ENCODE measurements around the gene FAM193A. TPM values are rescaled to one million over a fixed set of nuclear protein-coding genes. Genes with fewer than 3 reads are reported as not detected.

The FAM193A gene
- total RNA-seq, 2 experiments from 2014 or later, result 28.4 to 30.0 TPM

GRCh38 chr4:2689825-2690700 lies 153.6 kb downstream of the FAM193A start:
- peaks cover 98% of the 10 kb centered on the region for H3K36me3 Mint-ChIP-seq (ENCODE audit: low read depth)

GRCh38 chr4:2691313-2691712 lies 154.9 kb downstream of the FAM193A start:
- POLR2A ChIA-PET, result no interaction called here
- CTCF ChIA-PET, result interaction anchor here (0.6 kb wide), 2 partner anchors 14 to 17 kb away, joined by 4 read pairs; no protein-coding TSS in a partner anchor
- Mint-ChIP-seq H3K9me3 (no peaks in the 10 kb centered on the region), H3K4me3 (no peak overlapping the region), H3K36me3 (ENCODE audit: low read depth) (peaks cover 96% of the 10 kb centered on the region), H3K27me3 (no peaks in the 10 kb centered on the region), H3K4me1 (ENCODE audit: low read depth) (no peaks in the 10 kb centered on the region), H3K27ac (no peak overlapping the region)
- Histone ChIP-seq H3K27ac (ENCODE audit: low read depth in 1 of 2, low read length in 2 of 2) (no peak overlapping the region), H3K4me1 (ENCODE audit: insufficient read depth, low read length) (no peaks in the 10 kb centered on the region), H3K9me3 (ENCODE audit: control insufficient read depth in 1 of 2, insufficient read depth in 1 of 2, low read length in 2 of 2) (no peaks in the 10 kb centered on the region), H3K36me3 (ENCODE audit: insufficient read depth, low read length) (peaks cover 83% of the 10 kb centered on the region), H3K4me3 (ENCODE audit: low read length) (no peak overlapping the region), H3K27me3 (ENCODE audit: control insufficient read depth in 1 of 2, insufficient read depth in 2 of 2, low read length in 2 of 2) (no peaks in the 10 kb centered on the region)
- intact Hi-C loops (cut with DNase I, micrococcal nuclease), result no loop called here
- TF ChIP-seq CTCF (IDR thresholded peaks at IDR 0.05), result no peak
- DNase-seq (no peak), ATAC-seq (ENCODE audit: poor library complexity) (no peak)

More at GRCh38 chr4:2689825-2690700, 153.6 kb downstream of the FAM193A start:
- ChIA-PET CTCF (no interaction called here), POLR2A (no interaction called here)
- peaks cover 83% of the 10 kb centered on the region for H3K36me3 ChIP-seq (ENCODE audit: insufficient read depth, low read length)
- no peaks in the 10 kb centered on the region for H3K27me3 Mint-ChIP-seq
- H3K27me3 ChIP-seq (ENCODE audit: control insufficient read depth in 1 of 2, insufficient read depth in 2 of 2, low read length in 2 of 2), result no peaks in the 10 kb centered on the region
- ATAC-seq (ENCODE audit: poor library complexity) (no peak), DNase-seq (peak in 5 of 14 experiments; percentile 0 to 52 (median 8))
- H3K27ac ChIP-seq (ENCODE audit: low read depth in 1 of 2, low read length in 2 of 2), result no peak overlapping the region
- no peaks in the 10 kb centered on the region for H3K4me1 Mint-ChIP-seq (ENCODE audit: low read depth)
- no peak for TF ChIP-seq CTCF (IDR thresholded peaks at IDR 0.05)
- no peaks in the 10 kb centered on the region for H3K9me3 Mint-ChIP-seq
- peak overlapping the region; percentile 64 for H3K27ac Mint-ChIP-seq
- intact Hi-C loops (cut with DNase I, micrococcal nuclease), result no loop called here
- H3K9me3 ChIP-seq (ENCODE audit: control insufficient read depth in 1 of 2, insufficient read depth in 1 of 2, low read length in 2 of 2), result no peaks in the 10 kb centered on the region
- H3K4me3 Mint-ChIP-seq, result no peak overlapping the region
- H3K4me3 ChIP-seq (ENCODE audit: low read length), result no peak overlapping the region
- H3K4me1 ChIP-seq (ENCODE audit: insufficient read depth, low read length), result no peaks in the 10 kb centered on the region

DNA sequence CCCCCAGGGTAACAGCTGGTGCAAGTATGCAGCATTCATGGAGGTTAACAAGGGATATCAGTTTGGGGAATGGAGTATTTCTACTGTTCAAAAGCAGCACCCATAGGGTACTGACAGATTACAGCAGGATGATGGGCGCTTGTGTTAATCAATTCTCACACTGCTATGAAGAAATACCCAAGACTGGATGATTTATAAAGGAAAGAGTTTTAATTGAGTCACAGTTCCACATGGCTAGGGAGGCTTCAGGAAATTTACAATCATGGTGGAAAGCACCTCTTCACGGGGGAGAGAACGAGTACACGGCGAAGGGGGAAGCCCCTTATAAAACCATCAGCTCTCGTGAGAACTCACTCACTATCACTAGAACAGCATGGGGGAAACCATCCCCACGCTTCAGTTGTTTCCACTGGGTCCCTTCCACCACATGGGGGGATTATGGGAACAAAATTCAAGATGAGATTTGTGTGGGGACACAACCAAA lies 155.5 kb downstream of the FAM193A start:
- ChIA-PET POLR2A (no interaction called here), CTCF (interaction anchor here (0.6 kb wide), 1 partner anchor 14 kb away, joined by 4 read pairs; no protein-coding TSS in a partner anchor)
- Histone ChIP-seq H3K4me1 (ENCODE audit: insufficient read depth, low read length) (no peaks in the 10 kb centered on the region), H3K27me3 (ENCODE audit: control insufficient read depth in 1 of 2, insufficient read depth in 2 of 2, low read length in 2 of 2) (no peaks in the 10 kb centered on the region), H3K4me3 (ENCODE audit: low read length) (no peak overlapping the region), H3K27ac (ENCODE audit: low read depth in 1 of 2, low read length in 2 of 2) (no peak overlapping the region), H3K9me3 (ENCODE audit: control insufficient read depth in 1 of 2, insufficient read depth in 1 of 2, low read length in 2 of 2) (no peaks in the 10 kb centered on the region), H3K36me3 (ENCODE audit: insufficient read depth, low read length) (peaks cover 86% of the 10 kb centered on the region)
- DNase-seq, result no peak
- Mint-ChIP-seq H3K4me3 (no peak overlapping the region), H3K4me1 (ENCODE audit: low read depth) (no peaks in the 10 kb centered on the region), H3K36me3 (ENCODE audit: low read depth) (peaks cover 99% of the 10 kb centered on the region), H3K9me3 (no peaks in the 10 kb centered on the region), H3K27me3 (no peaks in the 10 kb centered on the region), H3K27ac (no peak overlapping the region)
- TF ChIP-seq CTCF (IDR thresholded peaks at IDR 0.05), result no peak
- ATAC-seq (ENCODE audit: poor library complexity), result no peak
- intact Hi-C loops (cut with DNase I, micrococcal nuclease), result no loop called here

Measured in CD4-positive, alpha-beta T cell (primary cell).